GM15510 (cell line): ENCODE measurements around the gene OR4D2.

Source experiments
- POLR2A ChIP-seq: IDR thresholded peaks from 3 replicates; pipeline ENCODE4 v1.6.1; 2011; ENCODE audit warnings: borderline replicate concordance; ENCODE audit not compliant: insufficient read length; ENCODE audit errors: extremely low read depth

The OR4D2 gene

GRCh38 chr17:58158181-58158580 is 8.6 kb upstream of the OR4D2 start:
- TF ChIP-seq POLR2A = no peak

- no peak for TF ChIP-seq POLR2A
Measured at GRCh38 chr17:58161566-58161965, 5.2 kb upstream of the OR4D2 start.

- no peak for TF ChIP-seq POLR2A
Measured at GRCh38 chr17:58165981-58166380, 801 bp upstream of the OR4D2 start.

- TF ChIP-seq POLR2A = no peak
Measured at GRCh38 chr17:58170622-58171021, 3.8 kb downstream of the OR4D2 start.

GRCh38 chr17:58172369-58173071 is 5.7 kb downstream of the OR4D2 start:
- TF ChIP-seq POLR2A = no peak

- TF ChIP-seq POLR2A = no peak
Measured at GRCh38 chr17:58174871-58175270, 8.1 kb downstream of the OR4D2 start.

- no peak for TF ChIP-seq POLR2A
Measured at GRCh38 chr17:58176200-58176599, 9.4 kb downstream of the OR4D2 start.

GRCh38 chr17:58181796-58182195 is 15.0 kb downstream of the OR4D2 start:
- TF ChIP-seq POLR2A = no peak

GRCh38 chr17:58183514-58183913 is 16.7 kb downstream of the OR4D2 start:
- TF ChIP-seq POLR2A = no peak

- no peak for TF ChIP-seq POLR2A
Measured at GRCh38 chr17:58184308-58184985, 17.7 kb downstream of the OR4D2 start.

GRCh38 chr17:58184986-58185761 is 18.4 kb downstream of the OR4D2 start:
- TF ChIP-seq POLR2A = no peak

GRCh38 chr17:58186591-58186990 is 19.8 kb downstream of the OR4D2 start:
- TF ChIP-seq POLR2A = no peak

- TF ChIP-seq POLR2A = no peak
Measured at GRCh38 chr17:58187063-58187462, 20.3 kb downstream of the OR4D2 start.

GRCh38 chr17:58187675-58188074 is 20.9 kb downstream of the OR4D2 start:
- TF ChIP-seq POLR2A = no peak

- TF ChIP-seq POLR2A = no peak
Measured at GRCh38 chr17:58189436-58190146, 22.8 kb downstream of the OR4D2 start.
